Kidney epithelial cell (primary cell): ENCODE data around the gene PLCD3. TPM values are rescaled to one million over a fixed set of nuclear protein-coding genes. Genes with fewer than 3 reads are reported as not detected.
A peak's percentile ranks its signal among the peaks of the same experiment; 100 is the strongest.

Source experiments
- DNase-seq: peaks from one replicate; pipeline ENCODE4 v3.0.0-alpha.2; 2010; ENCODE audit warnings: low read depth
- H3K27me3 ChIP-seq: 2 replicates; pipeline ENCODE4 v1.6.0; 2011; ENCODE audit warnings: low read length; ENCODE audit not compliant: control insufficient read depth, insufficient read depth
- H3K36me3 ChIP-seq: 2 replicates; pipeline ENCODE4 v1.5.1; 2011; ENCODE audit warnings: low read length; ENCODE audit not compliant: control insufficient read depth, insufficient read depth
- H3K4me3 ChIP-seq: 2 replicates; pipeline ENCODE4 v1.5.1; 2011; ENCODE audit warnings: low read depth, mild to moderate bottlenecking, control low read depth, low read length
- total RNA-seq: library from RNA; depleted of rRNA; stranded (reverse); fragments of >200 nt; gene quantifications from 2 replicates; pipeline ENCODE4 v1.2.3, GENCODE V29; 2015
- TF ChIP-seq, protein P1 (sequence below): IDR thresholded peaks from 2 replicates; pipeline ENCODE4 v1.5.1; 2011; ENCODE audit warnings: mild to moderate bottlenecking, moderate library complexity, low read length, control low read depth, inconsistent platforms; ENCODE audit not compliant: insufficient read depth, poor library complexity, severe bottlenecking

Gene PLCD3
- total RNA-seq, 1 donor from 2014 or later = 54.5 TPM

DNA sequence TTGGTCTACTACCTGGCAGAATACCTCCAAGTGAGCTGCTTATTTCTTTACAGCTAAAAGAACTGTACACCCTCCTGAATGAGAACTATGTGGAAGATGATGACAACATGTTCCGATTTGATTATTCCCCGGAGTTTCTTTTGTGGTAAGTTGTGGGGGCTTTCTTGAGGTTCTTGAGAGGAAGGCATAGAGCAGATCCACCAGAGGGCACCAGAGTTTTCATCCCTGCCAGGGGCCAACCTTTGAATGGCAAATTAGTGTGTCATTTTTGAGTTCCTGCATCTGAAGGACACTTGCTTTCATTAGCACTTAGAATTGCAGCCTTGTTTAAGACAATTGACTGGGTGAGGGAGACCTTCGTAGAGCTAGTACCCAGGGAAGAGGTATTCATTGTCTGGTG is 36.2 kb downstream of the PLCD3 start:
- no peaks in the 10 kb centered on the region for H3K27me3 ChIP-seq
- TF ChIP-seq, protein P1, sequence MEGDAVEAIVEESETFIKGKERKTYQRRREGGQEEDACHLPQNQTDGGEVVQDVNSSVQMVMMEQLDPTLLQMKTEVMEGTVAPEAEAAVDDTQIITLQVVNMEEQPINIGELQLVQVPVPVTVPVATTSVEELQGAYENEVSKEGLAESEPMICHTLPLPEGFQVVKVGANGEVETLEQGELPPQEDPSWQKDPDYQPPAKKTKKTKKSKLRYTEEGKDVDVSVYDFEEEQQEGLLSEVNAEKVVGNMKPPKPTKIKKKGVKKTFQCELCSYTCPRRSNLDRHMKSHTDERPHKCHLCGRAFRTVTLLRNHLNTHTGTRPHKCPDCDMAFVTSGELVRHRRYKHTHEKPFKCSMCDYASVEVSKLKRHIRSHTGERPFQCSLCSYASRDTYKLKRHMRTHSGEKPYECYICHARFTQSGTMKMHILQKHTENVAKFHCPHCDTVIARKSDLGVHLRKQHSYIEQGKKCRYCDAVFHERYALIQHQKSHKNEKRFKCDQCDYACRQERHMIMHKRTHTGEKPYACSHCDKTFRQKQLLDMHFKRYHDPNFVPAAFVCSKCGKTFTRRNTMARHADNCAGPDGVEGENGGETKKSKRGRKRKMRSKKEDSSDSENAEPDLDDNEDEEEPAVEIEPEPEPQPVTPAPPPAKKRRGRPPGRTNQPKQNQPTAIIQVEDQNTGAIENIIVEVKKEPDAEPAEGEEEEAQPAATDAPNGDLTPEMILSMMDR = peak; percentile 70
- no peak for DNase-seq
- peaks cover 5% of the 10 kb centered on the region for H3K36me3 ChIP-seq
- no peak overlapping the region for H3K4me3 ChIP-seq

DNA sequence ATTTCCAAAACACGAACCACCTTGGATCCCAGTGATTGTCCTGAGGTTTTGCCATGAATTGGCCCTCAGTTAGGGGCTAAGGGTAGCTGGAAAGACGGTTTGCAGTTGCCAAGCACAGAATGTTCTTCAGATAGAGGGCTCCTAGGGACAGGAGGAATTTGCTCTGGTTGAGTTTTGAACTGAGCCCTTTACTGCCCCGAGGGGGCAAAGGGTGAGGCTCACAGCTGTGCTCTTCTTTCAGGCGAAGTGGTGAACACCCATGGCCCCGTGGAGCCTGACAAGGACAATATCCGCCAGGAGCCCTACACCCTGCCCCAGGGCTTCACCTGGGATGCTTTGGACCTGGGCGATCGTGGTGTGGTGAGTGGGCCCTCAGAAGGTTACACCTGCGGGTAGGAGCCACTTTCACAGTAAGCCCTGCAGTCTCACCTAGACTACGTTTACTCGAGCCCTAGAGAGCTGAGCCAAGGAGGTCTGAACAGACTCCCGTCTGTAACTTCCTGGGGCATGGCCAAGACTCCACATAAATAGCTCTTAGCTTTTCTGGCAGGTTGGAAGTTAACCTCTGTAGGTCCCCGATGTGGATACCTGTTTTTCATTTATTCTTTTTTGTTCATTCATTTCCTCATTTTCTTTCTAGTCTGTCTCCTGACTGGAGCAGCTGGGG is 38.7 kb downstream of the PLCD3 start:
- no peak overlapping the region for H3K4me3 ChIP-seq
- no peak for DNase-seq
- peaks cover 5% of the 10 kb centered on the region for H3K36me3 ChIP-seq
- TF ChIP-seq, protein P1 = no peak
- H3K27me3 ChIP-seq = no peaks in the 10 kb centered on the region

DNA sequence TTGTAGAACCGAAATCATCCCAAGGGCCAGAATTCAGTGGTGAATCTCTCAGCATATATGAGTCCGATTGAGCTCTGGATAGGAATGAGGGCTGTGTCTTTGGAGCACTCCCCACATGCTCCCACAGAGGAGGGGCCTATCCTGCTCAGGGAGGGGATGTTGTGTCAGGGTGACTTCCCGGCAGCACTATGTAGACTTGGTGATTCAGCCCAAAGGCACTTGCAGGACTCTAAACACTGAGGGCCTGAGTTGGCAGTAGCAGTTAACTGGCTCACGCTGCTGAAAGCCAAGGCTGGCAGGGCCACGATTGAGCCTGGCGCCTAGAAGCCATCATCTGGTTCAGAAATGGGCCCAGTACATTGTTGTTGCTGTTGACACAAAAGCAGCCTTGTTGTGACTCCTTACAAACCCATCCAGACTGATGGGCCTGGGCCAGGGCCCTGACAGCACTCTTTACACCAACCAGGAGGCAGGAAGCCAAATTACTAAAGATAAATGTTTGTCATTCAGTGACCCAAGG is 39.3 kb downstream of the PLCD3 start:
- H3K36me3 ChIP-seq = peaks cover 6% of the 10 kb centered on the region
- TF ChIP-seq, protein P1 = no peak

DNA sequence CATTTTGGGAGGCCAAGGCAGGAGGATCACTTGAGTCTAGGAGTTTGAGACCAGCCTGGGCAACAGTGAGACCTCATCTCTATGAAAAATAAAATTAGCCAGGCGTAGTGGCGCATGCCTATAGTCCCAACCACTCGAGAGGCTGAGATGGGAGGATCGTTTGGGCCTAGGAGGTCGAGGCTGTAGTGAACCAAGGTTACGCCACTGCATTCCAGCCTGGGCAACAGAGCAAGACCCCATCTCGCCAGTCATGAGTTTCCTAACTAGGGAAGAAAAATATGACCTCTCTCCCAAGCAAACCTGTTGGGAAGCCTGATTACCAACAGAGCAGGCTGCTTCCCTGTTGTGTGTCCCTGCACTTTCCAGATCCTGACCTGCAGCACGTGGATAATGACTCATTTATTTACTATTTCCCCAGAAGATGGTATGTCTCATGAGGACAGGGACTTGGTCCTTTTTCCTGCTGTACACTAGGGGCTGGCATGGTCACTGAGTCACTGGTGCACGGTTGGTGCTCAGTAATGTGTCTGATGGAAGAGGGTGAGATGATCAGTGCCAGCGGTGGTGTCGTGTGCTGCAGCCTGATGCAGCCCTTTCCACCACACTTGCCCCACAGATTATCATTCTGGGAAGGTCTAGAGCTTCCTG is 40.4 kb downstream of the PLCD3 start:
- Histone ChIP-seq H3K36me3 (peaks cover 4% of the 10 kb centered on the region), H3K27me3 (no peaks in the 10 kb centered on the region), H3K4me3 (no peak overlapping the region)
- DNase-seq = no peak
- TF ChIP-seq, protein P1 = no peak

More for the DNA sequence above, 39.3 kb downstream of the PLCD3 start:
- DNase-seq = peak; percentile 97
- Histone ChIP-seq H3K27me3 (no peaks in the 10 kb centered on the region), H3K4me3 (no peak overlapping the region)

DNA sequence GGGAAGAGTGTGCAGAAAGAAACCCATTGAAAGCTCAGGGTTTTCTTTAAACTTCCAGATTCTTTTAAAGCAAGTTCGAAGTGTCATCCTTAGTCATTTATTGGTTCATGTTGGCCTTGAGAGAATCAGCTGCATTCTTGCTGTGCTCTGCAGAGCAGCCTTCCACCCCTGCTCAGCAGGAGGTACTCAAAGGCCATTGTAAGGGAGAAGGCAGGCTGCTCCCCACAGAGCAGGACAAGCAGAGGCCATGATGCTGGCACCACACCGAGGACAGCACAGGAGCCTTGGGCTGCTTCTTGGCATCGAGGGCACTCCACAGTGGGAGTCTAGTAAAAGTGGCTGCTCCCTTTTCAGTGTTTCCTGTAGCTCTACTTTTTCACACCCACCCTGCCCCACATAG is 41.6 kb downstream of the PLCD3 start:
- DNase-seq = no peak
- Histone ChIP-seq H3K27me3 (no peaks in the 10 kb centered on the region), H3K36me3 (peaks cover 4% of the 10 kb centered on the region), H3K4me3 (no peak overlapping the region)
- TF ChIP-seq, protein P1 = no peak
